MG63 (cell line): ENCODE measurements around the gene SSTR3. TPM values are rescaled to one million over a fixed set of nuclear protein-coding genes. Genes with fewer than 3 reads are reported as not detected.
"Not testable (repeated sequence)": the region's sequence is repeated elsewhere in the genome, so short reads cannot be mapped to it uniquely, and the experiment has no call there.

Experiments
- DNase-seq: peaks from one replicate; pipeline ENCODE4 v3.0.0-alpha.2; 2020
- H3K27me3 ChIP-seq: fragments of 250-450 bp; sonication (Bioruptor Pico); 2 replicates; pipeline ENCODE4 v1.5.1; 2020; ENCODE audit warnings: mild to moderate bottlenecking, moderate library complexity
- H3K36me3 ChIP-seq: fragments of 250-450 bp; sonication (Bioruptor Pico); 2 replicates; pipeline ENCODE4 v1.5.1; 2020; ENCODE audit warnings: mild to moderate bottlenecking, moderate library complexity
- H3K4me3 ChIP-seq: fragments of 250-450 bp; sonication (Bioruptor Pico); 2 replicates; pipeline ENCODE4 v1.5.1; 2020; ENCODE audit warnings: mild to moderate bottlenecking, moderate library complexity
- H3K9me3 ChIP-seq: fragments of 250-450 bp; sonication (Bioruptor Pico); 2 replicates; pipeline ENCODE4 v1.5.1; 2020; ENCODE audit warnings: mild to moderate bottlenecking, moderate library complexity
- total RNA-seq: library from RNA; depleted of rRNA; stranded (reverse); fragments of >200 nt; shearing (Covaris generic); gene quantifications from 2 replicates; pipeline ENCODE4 v1.2.3, GENCODE V29; 2014; ENCODE audit warnings: low replicate concordance; rRNA removed

SSTR3 gene
- not detected in 2 replicates for total RNA-seq

DNA sequence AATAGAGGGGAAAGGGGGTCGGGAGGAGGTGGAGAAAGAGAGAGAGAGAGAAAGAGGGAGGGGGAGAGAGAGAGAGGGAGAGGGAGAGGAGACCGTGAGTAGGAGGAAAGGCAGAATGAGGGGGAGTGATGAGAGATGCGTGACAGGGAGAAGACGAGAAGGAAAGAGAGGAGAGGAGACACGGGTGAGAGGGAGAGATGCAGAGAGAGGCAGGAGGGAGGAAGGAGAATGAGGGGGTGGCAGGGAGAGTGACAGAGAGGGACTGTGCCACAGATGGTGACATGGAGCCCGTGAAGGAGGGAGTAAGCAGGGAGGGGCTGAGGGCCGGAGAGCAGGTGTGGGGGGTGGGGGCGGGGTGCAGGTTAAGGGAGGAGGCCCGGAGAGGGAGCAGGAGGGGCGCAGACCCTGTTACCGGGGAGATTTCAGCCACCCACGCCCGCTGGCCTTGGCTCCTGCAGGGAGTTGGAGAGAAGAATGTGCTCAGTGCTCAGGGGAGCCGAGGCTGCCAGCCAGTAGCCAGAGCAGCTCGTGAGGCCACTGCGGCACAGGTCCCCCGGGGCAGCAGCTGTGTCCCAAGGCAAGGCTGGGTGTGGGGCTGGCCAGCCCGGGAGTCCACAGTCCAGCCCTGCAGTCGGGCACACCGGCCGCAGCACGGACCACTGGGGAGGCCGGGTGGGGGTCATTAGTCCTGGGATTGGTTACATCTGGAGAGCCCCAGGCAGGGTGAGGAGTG lies at the start of gene SSTR3:
SSTR3 (minus strand) TSS at position 304 of the 733 bp plus-strand sequence. CDS start 4,674 bp downstream, outside the sequence.
- no peaks in the 10 kb centered on the region for H3K27me3 ChIP-seq
- no peak within 1 kb of the TSS for H3K4me3 ChIP-seq
- H3K36me3 ChIP-seq: no peaks in the 10 kb centered on the region
- DNase-seq: no peak
- no peaks in the 10 kb centered on the region for H3K9me3 ChIP-seq

DNA sequence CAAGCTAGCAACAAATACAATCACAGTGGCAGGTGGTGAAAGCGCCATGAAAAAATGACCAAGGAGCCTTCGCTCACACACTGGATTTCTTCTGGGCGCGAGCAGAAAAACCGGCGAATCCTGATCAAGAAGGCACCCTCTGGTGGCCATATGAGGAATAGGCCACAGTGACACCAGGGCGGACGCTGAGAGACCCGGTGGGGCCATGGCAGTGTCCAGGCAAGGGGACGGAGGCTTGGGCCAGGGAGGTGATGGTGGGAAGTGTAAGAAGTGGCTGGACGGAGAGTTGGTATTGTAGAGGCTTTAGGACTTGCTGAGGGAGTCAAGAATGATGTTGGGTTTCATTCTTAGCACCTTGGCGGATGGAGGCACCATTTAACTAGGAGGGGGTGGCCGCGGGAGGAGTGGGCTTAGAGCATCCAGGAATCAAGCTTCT lies 48.6 kb upstream of the SSTR3 start:
- no peak overlapping the region for H3K4me3 ChIP-seq

DNA sequence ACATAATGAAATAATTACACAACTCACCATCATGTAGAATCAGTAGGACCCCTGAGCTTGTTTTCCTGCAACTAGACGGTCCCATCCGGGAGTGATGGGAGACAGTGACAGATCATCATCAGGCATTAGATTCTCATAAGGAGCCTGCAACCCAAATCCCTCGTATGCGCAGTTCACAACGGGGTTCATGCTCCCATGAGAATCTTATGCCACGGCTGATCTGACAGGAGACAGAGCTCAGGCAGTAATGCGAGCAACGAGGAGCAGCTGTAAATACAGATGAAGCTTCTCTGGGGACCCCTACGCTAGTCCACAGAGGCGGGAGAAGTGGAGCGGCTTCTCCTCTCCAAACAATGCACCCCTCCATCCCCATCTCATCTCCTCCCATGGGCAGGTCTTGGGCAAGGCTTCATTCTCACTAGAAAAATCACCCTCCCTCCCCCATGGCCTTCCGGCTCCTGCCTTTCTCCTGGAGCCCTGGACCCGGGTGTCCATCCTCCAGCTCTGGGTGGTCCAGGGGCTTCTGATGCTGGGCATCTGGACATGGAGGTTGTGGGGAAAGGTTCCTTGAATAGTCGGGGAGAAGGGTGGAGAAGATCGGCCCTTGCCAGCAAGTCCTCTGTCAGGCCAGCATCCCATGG lies 48.0 kb upstream of the SSTR3 start:
- no peak for DNase-seq
- no peaks in the 10 kb centered on the region for H3K9me3 ChIP-seq
- no peaks in the 10 kb centered on the region for H3K36me3 ChIP-seq
- no peak overlapping the region for H3K4me3 ChIP-seq
- no peaks in the 10 kb centered on the region; the same call in 1 of the 2 replicates for H3K27me3 ChIP-seq

More for the DNA sequence above, 48.6 kb upstream of the SSTR3 start:
- Histone ChIP-seq H3K9me3 (no peaks in the 10 kb centered on the region), H3K27me3 (no peaks in the 10 kb centered on the region; the same call in 1 of the 2 replicates), H3K36me3 (no peaks in the 10 kb centered on the region)
- DNase-seq: peak; percentile 39

DNA sequence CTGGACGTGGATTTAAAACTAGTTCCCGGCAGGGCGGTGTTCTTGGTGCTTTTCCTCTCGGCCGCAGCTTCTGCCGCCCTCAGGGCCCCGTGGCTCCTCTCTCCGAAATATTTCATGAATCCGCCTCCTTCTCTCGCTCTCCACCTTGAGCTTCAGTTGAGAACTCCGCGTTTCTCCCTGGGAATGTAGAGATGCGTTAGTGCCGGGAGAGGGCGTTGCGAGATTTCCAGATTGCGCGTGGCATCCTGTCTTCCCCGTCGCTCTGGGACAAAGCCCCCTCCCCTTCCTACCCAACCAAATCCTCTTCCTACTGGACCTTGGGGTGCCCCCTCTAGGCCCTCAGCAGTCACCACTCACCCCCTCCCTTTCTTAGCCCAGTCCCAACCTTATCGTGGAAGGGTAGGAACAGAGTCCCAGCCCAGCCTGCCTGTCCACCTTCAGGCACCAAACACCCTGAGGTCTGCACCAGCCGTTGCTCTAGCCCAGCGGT lies 47.3 kb upstream of the SSTR3 start:
- Histone ChIP-seq H3K36me3 (no peaks in the 10 kb centered on the region), H3K4me3 (no peak overlapping the region), H3K9me3 (no peaks in the 10 kb centered on the region), H3K27me3 (no peaks in the 10 kb centered on the region; the same call in 1 of the 2 replicates)
- DNase-seq: no peak

DNA sequence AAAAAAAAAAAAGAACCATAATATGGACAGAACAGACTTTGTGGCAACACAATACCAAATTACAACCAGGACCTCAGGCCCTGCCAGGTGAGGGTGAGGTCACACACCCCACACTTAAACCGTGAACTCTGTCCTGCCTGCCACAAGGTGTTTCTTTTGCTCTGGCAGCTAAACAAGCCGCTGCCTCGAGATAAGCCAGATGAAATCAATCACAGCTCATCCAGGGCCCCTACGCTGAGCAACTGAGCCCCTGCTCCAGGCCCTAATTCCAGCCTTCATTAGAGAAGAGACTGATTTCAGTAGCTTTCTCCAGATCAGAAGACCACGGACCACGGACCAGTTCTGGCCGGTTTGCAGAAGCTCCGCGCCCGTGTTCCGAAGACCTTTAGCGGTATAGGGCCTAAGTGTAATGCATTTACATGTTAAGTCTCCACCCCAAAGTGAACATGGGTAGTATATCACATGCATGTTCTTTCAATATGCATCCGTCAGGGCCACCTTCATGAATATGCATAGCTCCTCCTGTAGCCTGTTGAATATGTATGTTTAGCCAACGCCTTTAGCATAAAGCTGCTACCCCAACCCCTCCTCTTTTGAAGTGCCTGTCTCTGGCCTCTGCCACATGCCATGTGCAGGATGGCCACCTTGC lies 46.6 kb upstream of the SSTR3 start:
- no peaks in the 10 kb centered on the region for H3K9me3 ChIP-seq
- H3K36me3 ChIP-seq: no peaks in the 10 kb centered on the region
- H3K4me3 ChIP-seq: no peak overlapping the region
- H3K27me3 ChIP-seq: no peaks in the 10 kb centered on the region; the same call in 1 of the 2 replicates
- no peak for DNase-seq

DNA sequence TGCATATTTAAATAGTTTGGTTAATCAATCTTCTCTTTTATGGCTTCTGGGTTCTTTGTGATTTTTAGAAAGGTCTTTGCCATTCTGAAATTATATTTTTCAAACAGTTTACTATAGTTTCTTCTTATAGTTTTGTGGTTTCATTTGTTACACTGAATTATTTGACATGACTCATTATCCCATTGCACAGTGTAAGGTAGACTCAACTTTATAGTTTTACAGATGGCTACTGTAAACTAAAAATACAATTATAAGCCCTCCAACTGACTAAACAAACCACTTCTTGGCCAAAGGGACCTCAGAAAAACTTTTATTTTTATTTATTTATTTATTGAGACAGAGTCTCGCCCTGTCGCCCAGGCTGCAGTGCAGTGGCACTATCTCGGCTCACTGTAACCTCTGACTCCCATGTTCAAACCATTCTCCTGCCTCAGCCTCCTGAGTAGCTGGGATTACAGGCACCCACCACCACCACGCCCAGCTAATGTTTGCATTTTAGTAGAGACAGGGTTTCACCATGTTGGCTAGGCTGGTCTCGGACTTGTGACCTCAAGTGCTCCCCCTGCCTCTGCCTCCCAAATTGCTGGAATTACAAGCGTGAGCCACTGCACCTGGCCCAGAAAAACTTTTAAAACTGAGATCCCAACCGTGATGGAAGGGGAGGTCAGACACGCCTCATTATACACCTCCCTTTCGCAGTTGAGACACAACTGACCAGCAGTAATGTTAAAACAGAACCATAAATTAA lies 45.9 kb upstream of the SSTR3 start:
- H3K9me3 ChIP-seq: no peaks in the 10 kb centered on the region
- no peaks in the 10 kb centered on the region for H3K36me3 ChIP-seq
- H3K27me3 ChIP-seq: no peaks in the 10 kb centered on the region; the same call in 1 of the 2 replicates
- no peak overlapping the region for H3K4me3 ChIP-seq
- no peak for DNase-seq

DNA sequence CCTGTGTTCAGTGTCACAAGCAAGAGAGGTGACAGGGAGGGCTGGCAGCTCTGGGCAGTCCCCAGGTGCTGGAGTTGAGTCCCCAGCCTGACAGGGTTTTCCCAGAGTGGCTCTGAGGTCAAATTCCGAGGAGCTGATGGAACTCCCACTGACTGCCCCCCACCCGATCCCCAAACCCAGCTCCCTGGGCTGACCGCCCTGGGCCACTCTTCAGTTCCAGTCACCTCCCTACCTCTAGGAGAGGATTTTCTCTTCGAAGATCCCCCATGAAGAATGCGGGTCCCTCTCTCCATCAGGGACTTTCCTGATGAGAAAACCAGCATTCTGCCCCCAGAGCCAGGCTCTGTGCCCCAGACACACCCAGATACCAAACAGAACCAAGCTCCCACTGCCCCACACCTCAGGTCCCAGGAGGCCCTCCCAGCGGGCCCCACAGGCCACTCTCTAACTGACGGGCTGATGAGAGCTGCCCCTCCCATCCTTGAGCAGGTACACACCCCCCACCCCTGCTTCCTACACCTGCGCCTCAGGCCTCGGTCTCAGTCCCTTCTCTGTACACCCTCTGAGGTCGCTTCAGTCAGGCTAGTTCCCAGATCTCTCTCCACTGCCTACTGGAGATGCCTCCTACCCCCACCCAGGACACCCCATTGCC lies 43.9 kb upstream of the SSTR3 start:
- H3K36me3 ChIP-seq: no peaks in the 10 kb centered on the region
- H3K27me3 ChIP-seq: no peaks in the 10 kb centered on the region; the same call in 1 of the 2 replicates
- H3K9me3 ChIP-seq: no peaks in the 10 kb centered on the region
- no peak for DNase-seq
- no peak overlapping the region for H3K4me3 ChIP-seq

DNA sequence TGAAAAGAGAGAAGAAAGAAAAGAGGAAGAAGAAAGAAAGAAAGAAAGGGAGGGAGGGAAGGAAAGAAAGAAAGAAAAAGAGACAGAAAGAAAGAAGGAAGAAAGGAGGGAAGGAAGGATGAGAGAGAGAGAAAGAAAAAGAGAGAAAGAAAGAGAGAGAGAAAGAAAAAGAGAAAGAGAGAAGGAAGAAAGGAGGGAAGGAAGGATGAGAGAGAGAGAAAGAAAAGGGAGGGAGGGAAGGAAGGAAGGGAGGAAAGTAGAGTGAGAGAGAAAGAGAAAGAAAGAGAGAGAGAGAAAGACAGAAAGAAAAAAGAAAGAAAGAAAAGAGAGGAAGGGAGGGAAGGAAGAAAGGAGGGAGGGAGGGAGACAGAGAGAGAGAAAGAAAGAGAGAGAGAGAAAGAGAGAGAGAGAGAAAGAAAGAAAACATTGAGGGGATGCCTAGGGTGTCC lies 43.3 kb upstream of the SSTR3 start:
- Histone ChIP-seq H3K27me3 (no peaks in the 10 kb centered on the region; the same call in 1 of the 2 replicates), H3K4me3 (no peak overlapping the region), H3K36me3 (no peaks in the 10 kb centered on the region), H3K9me3 (no peaks in the 10 kb centered on the region)
- DNase-seq: no peak

DNA sequence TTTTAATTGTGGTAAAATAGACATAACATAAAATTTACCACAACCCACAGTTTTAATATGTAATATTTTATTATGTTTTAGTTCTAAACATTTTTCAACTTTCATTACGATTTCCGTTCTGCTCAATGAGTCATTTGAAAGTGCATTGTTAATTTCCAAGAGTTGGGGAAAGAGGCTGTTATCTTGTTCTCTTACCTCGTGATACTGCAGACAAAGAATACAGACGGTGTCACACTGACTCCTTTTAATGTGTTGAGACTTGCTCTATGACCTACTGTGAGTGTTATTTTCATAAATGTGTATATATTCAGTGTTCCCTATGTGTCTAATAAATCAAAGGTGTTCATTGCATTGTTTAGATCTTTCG lies 42.6 kb upstream of the SSTR3 start:
- Histone ChIP-seq H3K9me3 (no peaks in the 10 kb centered on the region), H3K27me3 (no peaks in the 10 kb centered on the region), H3K36me3 (no peaks in the 10 kb centered on the region), H3K4me3 (no peak overlapping the region)
- DNase-seq: no peak

DNA sequence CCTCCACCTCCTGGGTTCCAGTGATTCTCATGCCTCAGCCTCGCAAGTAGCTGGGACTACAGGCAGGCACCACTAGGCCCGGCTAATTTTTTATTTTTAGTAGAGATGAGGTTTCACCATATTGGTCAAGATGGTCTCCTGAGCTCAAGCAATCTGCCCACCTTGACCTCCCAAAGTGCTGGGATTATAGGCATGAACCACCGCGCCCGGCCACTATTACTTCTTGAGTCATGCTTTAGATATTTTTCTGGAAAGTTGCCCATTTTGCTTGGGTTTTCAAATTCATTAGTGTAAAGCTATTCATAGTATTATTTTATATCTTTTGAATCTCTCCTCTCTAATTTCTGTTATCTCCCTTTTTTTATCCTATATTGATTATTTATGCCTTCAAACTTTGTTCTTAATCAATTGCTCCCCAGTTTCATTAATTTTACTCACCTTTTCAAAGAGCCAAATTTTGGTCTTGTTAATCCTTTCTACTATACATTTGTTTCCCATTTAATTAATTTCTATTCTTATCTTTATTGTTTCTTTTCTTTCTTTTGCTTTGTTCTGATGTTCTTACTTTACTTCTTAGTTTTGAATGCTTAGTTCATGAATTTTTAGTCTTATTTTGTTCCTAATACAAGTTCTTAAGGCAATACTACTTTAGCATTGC lies 42.1 kb upstream of the SSTR3 start:
- peak; percentile 41 for DNase-seq
- H3K36me3 ChIP-seq: no peaks in the 10 kb centered on the region
- H3K9me3 ChIP-seq: no peaks in the 10 kb centered on the region
- H3K4me3 ChIP-seq: no peak overlapping the region
- no peaks in the 10 kb centered on the region for H3K27me3 ChIP-seq

DNA sequence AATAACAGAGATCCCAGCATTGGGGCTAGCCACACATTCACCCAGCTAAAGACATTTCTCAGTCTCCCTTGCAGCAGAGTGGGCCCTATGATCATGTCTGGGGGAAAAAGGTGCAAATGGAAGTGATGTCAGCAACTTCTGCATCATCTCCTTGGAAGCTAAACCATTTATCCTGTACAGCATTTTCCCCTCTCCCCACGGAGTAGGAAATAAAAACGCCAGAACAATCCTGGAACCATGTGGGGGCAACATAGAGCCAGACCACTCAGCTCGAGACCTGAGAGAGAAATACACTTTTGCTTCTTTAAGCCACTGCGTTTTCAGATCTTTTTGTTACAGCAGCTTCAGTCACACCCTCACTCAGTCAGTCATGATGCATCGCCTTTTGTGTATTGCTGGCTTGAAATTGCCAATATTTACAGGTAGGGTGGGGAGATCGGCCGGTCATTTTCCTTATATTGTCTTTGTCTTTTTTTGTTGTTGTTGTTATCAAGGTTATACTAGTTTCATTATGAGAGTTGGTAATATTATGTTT lies 40.9 kb upstream of the SSTR3 start:
- Histone ChIP-seq H3K36me3 (no peaks in the 10 kb centered on the region), H3K4me3 (no peak overlapping the region), H3K9me3 (no peaks in the 10 kb centered on the region), H3K27me3 (no peaks in the 10 kb centered on the region)
- no peak for DNase-seq

DNA sequence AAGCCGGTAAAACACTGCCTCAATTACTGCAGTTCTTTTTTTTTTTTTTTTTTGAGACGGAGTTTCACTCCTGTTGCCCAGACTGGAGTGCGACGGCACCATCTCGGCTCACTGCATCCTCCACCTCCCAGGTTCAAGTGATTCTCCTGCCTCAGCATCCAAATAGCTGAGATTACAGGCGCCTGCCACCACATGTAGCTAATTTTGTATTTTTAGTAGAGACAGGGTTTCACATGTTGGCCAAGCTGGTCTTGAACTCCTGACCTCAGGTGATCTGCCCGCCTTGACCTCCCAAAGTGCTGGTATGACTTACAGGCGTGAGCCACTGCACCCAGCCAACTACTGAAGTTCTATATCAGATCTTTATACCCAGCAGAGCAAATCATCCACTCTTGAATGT lies 39.6 kb upstream of the SSTR3 start:
- H3K36me3 ChIP-seq, DNase-seq, H3K9me3 ChIP-seq, H3K4me3 ChIP-seq, H3K27me3 ChIP-seq: not testable (repeated sequence)

DNA sequence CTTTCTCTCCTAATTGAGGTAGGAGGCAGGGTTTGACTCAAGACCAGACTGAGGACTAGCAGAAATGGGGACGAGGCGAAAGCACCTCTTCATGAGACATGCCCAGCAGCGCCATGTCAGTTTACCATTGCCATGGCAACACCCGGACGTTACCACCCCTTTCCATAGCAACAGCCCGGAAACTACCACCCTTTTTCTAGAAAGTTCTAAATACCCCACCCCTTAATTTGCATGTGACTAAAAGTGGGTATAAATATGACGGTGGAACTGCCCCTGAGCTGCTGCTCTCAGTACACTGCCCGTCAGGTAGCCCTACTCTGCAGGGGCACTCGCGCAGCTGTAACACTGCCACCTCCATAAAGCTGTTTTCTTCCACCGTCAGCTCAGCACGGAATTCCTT lies 37.7 kb upstream of the SSTR3 start:
- H3K4me3 ChIP-seq: no peak overlapping the region
- H3K36me3 ChIP-seq: no peaks in the 10 kb centered on the region
- H3K9me3 ChIP-seq: no peaks in the 10 kb centered on the region
- H3K27me3 ChIP-seq: no peaks in the 10 kb centered on the region
- no peak for DNase-seq

DNA sequence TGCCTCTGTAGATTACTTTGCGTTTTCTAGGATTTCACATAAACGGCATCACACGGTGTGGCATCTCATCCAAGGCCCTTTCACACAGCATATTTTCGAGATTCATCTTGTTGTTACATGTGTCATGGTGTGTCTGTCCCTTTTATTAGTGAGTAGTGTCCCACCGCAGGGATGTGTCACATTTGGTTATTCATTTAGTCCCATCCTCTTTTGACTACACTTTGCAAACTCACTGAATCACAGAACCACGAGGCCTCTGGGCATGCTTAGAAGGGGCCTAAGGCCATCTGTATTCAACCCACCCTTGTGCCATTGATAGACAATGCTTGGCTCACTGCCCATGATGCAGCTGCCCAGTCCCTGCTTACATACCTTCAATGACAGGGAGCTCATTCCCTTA lies 36.0 kb upstream of the SSTR3 start:
- Histone ChIP-seq H3K9me3 (no peaks in the 10 kb centered on the region), H3K36me3 (no peaks in the 10 kb centered on the region), H3K27me3 (no peaks in the 10 kb centered on the region), H3K4me3 (no peak overlapping the region)
- DNase-seq: no peak

DNA sequence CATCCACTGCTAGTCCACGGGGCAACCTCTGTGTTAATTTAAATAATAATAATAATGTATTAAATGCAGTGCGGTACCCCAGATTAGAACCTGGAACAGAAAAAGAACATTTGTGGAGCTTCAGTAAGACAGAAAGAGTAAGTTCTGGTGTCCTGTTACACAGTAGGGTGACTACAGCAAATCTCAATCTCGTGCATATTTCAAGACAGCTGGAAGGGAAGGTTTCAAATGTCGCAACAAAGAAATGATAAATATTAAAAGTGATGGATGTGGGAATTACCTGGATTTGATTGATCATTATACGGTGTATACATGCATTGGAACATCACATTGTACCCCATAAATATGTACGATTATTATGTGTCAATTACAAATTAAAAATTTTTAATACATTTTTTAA lies 33.5 kb upstream of the SSTR3 start:
- no peak for DNase-seq
- no peaks in the 10 kb centered on the region for H3K9me3 ChIP-seq
- H3K27me3 ChIP-seq: no peaks in the 10 kb centered on the region
- H3K36me3 ChIP-seq: no peaks in the 10 kb centered on the region
- H3K4me3 ChIP-seq: no peak overlapping the region
